Measurements from ENCODE around the gene ZRANB3.

Gene ZRANB3

GRCh38 chr2:135252805-135253458 lies 278.1 kb downstream of the ZRANB3 start:
- no peak for DNase-seq (ENCODE audit: low read depth)

- DNase-seq (ENCODE audit: low read depth) = no peak
These were observed 282.4 kb downstream of the ZRANB3 start for GRCh38 chr2:135248611-135249010.

DNA sequence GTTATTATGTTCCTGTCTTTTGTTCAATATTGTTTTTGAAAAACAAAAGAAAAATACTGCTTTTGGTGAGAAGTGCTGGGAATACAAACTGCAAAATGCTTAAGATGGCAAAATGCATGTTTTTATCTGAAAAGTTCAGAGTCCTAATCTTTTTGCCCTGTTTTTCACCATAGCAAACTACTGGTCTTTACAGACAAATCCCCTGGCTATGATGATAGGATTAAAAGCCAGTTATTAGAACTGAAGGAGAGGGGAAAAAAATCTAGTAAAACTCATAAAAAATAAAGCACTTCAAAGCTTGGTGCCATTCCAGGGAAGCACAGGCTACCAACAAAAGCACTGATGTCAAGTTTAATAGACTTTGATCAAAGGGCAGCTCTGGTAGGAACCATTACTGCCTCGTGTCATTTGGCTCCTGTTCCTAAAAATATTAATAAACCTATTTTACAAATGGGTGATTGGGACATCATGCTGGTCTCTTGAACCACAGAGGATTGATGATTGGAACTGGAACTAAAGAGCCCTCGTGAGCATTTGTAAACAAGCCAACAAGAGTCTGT lies 284.2 kb downstream of the ZRANB3 start:
- no peak for DNase-seq (ENCODE audit: low read depth)

DNA sequence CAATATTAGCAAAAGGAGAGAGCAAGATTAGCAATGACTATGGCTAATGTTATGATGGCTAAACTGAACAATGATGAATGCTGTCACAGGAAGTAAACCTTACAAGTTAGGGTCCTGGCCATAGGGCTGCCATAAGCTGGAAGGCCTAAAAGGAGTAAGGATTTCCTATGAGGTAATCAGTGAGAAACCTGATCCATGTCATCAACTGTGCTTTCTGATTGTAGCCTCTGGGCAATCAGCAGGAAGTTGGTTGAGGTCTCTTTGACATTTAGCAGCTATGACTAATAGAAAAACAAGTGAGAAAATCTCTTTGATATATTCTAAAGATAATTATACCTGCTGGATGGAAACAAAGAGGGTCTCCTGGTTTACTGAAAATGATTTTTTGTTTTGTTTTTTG lies 285.9 kb downstream of the ZRANB3 start:
- DNase-seq (ENCODE audit: low read depth) = no peak

GRCh38 chr2:135238651-135239050 lies 292.4 kb downstream of the ZRANB3 start:
- DNase-seq (ENCODE audit: low read depth) = no peak

DNA sequence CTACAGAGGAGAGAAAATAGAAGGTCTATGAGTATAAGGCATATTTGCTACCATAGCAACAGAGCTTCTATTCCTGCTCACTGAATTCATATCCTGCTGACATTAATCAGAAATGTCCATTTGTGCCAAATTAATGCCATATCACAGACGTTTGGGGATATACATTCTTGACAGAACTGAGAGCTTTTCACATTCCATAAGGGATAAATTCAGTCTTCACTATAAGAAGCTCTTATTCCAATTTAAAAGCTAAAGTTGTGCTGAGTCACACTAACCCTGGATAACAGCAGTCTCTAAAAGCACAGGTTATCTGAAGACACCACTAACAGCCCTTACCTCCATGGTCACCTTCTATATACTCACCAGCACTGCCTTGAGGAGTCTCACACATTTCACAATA lies 300.9 kb downstream of the ZRANB3 start:
- DNase-seq (ENCODE audit: low read depth) = no peak

- no peak for DNase-seq (ENCODE audit: low read depth)
These were observed 303.6 kb downstream of the ZRANB3 start for GRCh38 chr2:135227386-135227785.

- no peak for DNase-seq (ENCODE audit: low read depth)
These were observed 304.1 kb downstream of the ZRANB3 start for GRCh38 chr2:135226961-135227360.

DNA sequence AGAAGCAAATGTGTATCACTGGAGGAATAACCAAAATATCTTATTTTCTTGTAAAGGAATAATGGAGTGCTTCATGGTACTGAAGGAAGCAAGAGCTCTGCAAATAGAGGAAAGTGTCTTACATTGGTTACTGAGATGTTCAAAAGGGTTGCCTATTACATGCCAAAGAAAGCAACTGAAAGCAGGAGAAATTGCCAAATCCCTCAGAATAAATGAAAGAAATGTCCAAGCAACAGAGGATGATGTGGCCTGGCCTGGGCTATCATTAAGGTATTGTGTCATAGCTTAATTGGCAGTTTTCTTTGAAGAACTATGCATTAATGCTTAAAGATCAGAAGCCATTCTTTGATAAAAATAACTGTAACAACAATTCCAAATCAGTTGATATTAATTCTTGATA lies 305.2 kb downstream of the ZRANB3 start:
- no peak for DNase-seq (ENCODE audit: low read depth)

DNA sequence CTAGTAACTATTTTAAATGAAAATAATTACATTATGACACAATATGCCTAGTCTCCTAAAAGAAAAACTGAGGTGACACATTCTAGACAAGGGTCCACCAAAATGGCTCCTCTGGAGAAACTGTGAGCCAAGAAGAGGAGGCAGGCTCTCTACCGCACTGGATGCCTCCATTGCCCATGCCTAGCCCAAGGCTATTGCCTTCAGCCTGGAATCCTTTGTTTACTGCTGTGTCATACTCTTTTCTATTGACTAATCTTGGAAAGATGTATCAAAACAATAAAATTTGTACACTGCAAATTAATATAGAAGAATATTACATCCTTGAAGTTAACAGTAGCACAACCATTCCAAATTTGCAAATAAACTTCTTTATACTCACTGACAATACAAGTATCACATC lies 311.8 kb downstream of the ZRANB3 start:
- DNase-seq (ENCODE audit: low read depth) = no peak

- no peak for DNase-seq (ENCODE audit: low read depth)
These were observed 312.6 kb downstream of the ZRANB3 start for GRCh38 chr2:135218426-135218825.

GRCh38 chr2:135212757-135213156 lies 318.3 kb downstream of the ZRANB3 start:
- DNase-seq (ENCODE audit: low read depth) = no peak

DNA sequence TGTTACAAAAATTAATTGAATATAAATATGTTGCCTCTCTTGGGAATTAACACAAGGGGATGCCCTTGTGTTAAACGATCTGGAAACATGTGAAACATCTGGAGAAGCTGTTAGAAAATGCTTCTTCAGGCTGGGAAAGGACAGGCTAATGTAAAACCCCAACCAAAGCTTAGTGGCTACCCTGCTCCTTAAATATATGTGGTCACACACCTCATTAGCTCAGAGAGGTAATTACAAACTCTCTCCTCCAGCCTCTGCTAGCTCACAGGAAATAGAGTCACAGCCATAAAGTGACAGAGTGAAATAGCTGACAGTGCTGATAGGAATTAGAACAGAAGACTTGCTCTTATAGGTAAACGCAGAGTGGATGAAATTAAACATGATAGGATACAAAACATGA lies 323.0 kb downstream of the ZRANB3 start:
- no peak for DNase-seq (ENCODE audit: low read depth)

DNA sequence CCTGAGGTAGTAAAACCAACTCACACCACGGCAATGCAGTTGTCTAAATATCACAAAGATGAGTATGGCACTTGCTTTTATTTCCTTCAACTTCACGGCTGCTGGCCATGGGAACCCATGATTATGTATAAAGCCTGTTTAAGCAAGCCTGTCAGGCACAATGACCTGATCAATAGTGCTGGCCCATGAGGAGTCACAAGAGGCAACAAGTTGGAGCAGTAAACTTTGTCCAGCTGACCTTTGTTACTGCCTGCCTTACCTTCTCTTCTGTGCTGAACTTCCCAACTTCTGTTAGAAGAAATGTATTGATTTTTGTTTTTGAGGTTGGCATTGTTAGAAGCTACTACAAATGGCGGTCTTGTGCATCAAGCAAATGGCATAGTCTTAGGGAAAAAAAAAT lies 327.1 kb downstream of the ZRANB3 start:
- no peak for DNase-seq (ENCODE audit: low read depth)

DNA sequence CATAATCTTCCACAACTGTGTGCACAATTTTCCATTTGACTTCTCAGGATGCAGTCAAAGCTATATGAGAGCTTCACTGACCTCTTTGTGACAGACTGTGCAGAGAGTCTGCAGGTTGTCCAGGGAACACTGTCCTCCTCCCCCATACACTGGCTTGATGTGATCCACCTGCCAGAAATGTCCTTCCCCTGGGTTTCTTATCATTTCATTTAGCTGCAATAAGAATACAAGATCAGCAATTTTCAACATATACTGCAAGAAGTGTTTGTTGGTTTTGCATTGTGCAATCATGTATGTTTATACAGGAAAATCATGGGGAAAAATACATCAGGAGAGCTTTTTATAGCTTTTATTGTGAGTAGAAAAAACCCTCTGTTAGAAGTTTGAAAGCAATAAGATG lies 328.3 kb downstream of the ZRANB3 start:
- DNase-seq (ENCODE audit: low read depth) = no peak

- no peak for DNase-seq (ENCODE audit: low read depth)
These were observed 332.5 kb downstream of the ZRANB3 start for GRCh38 chr2:135198481-135198880.

- no peak for DNase-seq (ENCODE audit: low read depth)
These were observed 340.2 kb downstream of the ZRANB3 start for GRCh38 chr2:135190799-135191198.

GRCh38 chr2:135189148-135189547 lies 341.9 kb downstream of the ZRANB3 start:
- no peak for DNase-seq (ENCODE audit: low read depth)

GRCh38 chr2:135187270-135187669 lies 343.7 kb downstream of the ZRANB3 start:
- no peak for DNase-seq (ENCODE audit: low read depth)

DNA sequence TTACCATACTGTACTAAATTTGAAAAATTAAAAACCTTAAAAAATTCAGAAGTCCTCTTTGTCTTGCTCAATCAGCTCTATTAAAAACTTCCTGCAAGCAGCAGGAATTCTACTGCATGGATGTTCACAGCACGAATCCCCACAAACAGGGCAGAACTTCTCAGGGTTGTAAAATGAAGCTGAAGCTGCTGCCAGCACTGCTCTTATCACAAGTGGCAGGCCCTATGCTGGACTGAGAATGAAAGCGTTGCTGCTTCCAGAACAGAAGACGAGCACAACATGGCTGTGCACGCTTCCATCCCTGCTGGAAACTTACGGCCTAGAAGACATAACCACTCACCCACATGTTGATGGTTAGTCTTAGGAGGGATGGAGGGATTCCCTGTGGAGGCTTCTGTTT lies 345.0 kb downstream of the ZRANB3 start:
- no peak for DNase-seq (ENCODE audit: low read depth)

- DNase-seq (ENCODE audit: low read depth) = peak; percentile 42
These were observed 347.2 kb downstream of the ZRANB3 start for GRCh38 chr2:135183822-135184221.

DNA sequence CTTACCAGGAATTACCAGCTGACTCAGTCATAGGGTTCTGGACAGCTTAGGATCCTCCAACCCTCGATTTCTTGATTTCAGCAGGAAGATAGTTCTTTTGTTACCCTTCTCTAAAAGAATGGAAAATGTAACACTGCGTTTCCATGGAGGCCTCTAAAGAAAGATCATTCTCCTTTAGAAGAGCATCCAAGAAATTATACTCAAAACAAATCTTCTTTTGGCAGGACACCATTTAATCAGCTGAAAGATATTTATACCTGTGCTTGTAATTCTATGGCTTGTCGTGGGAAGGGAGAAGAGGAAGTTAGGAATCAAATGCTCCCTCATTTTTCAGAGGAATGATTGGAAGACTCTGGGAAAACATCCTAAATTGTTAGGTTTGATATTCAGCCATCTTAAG lies 348.4 kb downstream of the ZRANB3 start:
- no peak for DNase-seq (ENCODE audit: low read depth)

DNA sequence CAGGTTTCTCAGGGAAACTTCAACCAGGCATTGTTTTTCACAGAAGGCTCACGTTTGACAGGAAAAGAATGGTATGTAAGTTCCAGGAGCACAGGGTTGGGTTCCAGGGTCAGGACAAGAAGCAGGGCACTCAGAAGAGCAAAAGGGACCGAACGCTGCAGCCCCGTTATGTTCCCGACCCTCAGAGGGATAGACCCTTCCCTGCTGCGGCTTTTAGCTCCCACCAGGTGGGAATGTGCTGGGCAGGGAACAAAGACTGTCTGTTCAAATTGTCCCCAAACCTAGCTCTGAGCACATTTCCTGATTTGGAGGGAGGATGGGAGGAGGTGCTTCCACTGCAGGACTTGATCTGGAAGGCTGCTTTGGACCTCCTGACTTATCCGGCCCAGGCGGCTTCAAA lies 348.8 kb downstream of the ZRANB3 start:
- no peak for DNase-seq (ENCODE audit: low read depth)

- no peak for DNase-seq (ENCODE audit: low read depth)
These were observed 351.3 kb downstream of the ZRANB3 start for GRCh38 chr2:135179689-135180088.

All from HS-5 (cell line).